NCI-H2196 treated with DMSO at 0.1 percent for 48 hours (cell line): ENCODE data around the gene TPD52L1.

Experiments
- DNase-seq: peaks from one replicate; lab custom pipeline; 2025; ENCODE audit not compliant: unreplicated experiment; lab: John Stamatoyannopoulos, UW

The TPD52L1 gene

GRCh38 chr6:125174626-125175025 lies 21.1 kb downstream of the TPD52L1 start:
- no peak for DNase-seq

GRCh38 chr6:125175466-125176048 lies 22.0 kb downstream of the TPD52L1 start:
- no peak for DNase-seq

GRCh38 chr6:125182237-125183008 lies 28.9 kb downstream of the TPD52L1 start:
- no peak for DNase-seq

- DNase-seq, result no peak
Observed at GRCh38 chr6:125183391-125183790, 29.8 kb downstream of the TPD52L1 start.

- no peak for DNase-seq
Observed at GRCh38 chr6:125188037-125188436, 34.5 kb downstream of the TPD52L1 start.

DNA sequence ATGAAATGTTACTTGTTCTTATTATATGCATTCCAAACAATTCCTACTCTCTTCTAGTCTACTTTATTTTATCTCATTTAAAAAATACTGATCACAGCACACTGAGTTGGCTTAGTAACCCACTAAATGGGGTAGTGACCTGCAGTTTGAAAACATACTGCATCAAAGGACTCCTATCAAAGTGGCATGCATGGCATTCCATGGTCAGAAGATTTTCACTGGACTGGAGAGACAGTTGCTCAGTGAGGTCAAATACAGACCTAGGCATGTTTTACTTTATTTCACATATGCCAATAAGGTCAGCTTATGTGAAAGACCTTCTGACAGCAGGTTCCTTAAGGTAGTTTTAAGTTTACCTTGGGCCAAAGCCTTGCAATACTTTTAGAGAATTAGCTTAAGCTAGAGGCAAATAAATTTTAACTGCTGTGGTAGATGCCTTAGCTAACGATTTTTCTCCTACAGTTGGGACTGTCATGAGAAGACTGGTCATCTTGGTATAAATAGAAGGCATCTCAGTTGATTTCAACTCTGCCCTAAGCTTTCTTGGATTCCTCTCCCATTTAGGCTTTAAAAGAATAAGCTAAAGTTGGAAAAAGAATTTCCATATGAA lies 35.1 kb downstream of the TPD52L1 start:
- DNase-seq, result no peak

DNA sequence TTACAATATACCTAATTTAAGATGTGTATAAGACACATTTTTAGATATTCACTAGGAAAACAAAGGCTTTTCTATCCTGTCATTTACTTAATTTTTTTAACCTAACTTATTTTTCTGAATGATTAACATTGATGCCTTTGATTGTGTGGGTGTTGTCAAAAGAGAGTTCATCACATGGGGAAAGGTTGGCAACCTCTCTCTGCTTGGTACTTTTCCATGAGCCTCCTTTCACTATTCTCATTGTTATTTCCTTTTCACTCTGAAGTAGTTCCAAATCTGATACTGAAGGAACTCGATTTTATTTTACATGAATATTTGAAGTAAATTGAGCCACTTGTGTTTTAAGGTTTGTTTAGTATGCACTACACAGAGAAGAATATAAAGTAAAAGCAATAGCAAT lies 35.9 kb downstream of the TPD52L1 start:
- DNase-seq, result no peak

DNA sequence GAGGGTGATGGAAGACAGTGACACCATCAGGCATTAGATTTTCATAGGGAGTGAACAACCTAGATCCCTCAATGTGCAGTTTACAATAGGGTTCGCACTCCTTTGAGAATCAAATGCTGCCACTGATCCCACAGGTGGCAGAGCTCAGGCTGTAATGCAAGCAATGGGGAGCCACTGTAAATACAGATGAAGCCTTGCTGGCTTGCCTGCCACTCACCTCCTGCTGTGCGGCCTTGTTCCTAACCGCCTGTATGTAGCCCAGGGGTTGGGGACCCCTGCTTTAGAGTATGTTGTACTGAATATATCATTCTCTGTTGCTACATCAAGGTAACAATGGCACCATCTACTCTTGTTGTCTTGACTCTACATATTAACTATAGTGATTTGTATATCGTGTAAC lies 37.1 kb downstream of the TPD52L1 start:
- no peak for DNase-seq

GRCh38 chr6:125191916-125192609 lies 38.5 kb downstream of the TPD52L1 start:
- peak; percentile 28 for DNase-seq

- no peak for DNase-seq
Observed at GRCh38 chr6:125192610-125192930, 39.0 kb downstream of the TPD52L1 start.

DNA sequence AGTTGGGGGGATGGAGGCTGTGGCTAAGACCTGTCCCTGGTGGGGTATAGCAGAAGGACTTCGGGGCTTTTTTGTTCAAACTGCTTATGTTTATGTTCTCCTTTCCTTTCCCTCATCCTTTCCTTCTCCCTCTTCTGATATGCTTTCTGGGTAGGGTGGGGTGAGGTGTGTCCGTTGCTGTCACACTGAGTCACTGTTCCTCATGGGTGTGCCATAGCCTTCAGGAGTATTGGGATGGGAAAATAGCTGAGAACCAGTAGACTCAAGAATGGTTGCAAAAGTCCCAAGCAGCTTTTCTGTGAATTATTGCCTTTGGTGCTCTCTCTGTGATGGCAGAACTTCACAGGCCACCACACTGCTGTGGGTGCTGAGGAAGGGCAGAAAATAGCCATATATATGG lies 39.6 kb downstream of the TPD52L1 start:
- DNase-seq, result no peak

DNA sequence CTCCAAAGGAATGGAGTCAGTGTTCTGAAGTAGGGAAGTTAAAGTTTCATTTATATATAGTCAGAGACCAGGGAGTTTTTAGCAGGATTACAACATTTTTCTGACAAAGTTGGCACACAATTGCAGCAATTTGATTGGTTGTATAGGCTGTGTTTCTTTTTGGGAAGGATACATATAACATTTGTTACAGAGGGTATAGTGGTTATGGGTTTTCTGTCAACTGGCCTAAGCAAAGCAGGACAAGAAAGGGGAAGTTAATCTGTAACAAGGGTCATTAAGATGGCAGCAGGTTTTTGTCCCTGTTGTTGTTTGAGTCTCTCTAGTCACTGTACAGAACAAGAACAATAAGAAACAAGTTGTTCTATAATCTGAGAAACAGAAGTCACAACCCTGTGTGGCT lies 41.4 kb downstream of the TPD52L1 start:
- no peak for DNase-seq

- no peak for DNase-seq
Observed at GRCh38 chr6:125195526-125195925, 42.0 kb downstream of the TPD52L1 start.

GRCh38 chr6:125196613-125197012 lies 43.0 kb downstream of the TPD52L1 start:
- no peak for DNase-seq

- DNase-seq, result peak; percentile 8
Observed at GRCh38 chr6:125197795-125198269, 44.3 kb downstream of the TPD52L1 start.

DNA sequence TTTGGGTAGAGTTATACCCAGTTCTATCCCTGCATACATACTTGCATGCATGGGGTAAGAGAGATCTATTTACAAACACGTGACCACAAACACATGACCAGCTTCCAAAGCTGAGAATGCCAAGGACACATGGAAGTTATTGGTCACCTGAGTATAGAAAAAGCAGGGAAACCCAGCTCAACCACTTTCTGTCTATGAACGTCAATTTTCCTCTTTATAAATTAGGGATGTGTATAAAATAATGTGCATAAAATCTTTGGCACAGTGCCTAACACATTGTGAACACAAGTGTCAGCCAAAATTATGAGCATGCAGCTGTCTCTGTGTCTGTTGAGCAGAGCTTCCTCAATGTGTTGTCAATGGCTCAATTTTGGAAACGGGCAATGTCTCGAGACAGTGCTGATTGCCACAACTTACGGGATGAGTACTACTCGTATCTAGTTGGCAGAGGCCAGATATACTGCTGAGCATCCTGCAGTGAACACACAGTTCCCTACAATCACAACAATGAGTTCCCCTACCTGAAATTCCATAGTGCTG lies 44.9 kb downstream of the TPD52L1 start:
- no peak for DNase-seq

GRCh38 chr6:125200941-125201340 lies 47.4 kb downstream of the TPD52L1 start:
- DNase-seq, result no peak

DNA sequence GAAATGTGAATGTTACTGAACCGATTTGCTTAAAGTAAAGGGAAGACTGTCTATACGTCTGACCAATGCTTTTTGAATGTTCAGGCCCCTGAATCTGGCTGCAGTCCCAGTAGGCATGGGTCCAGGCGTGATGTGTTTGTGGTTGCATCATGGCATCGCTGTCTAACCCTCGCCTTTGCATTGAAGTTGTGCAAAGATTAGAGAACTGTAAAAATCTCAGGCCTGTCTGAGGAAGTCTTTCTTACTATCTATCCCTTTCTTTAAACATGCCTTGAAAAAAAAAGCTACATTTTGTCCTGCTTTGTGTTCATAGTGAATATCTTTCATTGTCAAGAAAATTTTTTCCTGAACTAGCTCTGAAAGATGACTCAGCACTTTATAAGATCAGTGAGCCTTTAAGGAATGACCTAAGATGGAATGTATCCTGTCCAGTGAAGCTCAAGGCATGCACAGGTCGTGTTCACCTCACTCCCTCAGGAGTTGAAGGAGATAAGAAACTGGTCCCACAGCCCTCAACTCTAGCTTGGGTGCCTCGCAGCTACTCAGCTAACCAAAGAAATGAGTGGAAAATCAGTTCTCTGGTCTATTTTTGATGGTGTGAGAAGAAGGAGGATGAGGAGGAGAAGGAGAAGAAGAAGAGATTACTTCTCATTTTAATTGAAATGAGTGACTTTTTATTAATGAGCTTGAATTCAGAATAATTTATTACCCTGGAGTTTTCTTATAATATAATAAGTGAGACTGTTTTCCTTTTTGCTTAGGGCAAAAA lies 48.6 kb downstream of the TPD52L1 start:
- no peak for DNase-seq

- no peak for DNase-seq
Observed at GRCh38 chr6:125203395-125203794, 49.8 kb downstream of the TPD52L1 start.

- no peak for DNase-seq
Observed at GRCh38 chr6:125205931-125206330, 52.4 kb downstream of the TPD52L1 start.

DNA sequence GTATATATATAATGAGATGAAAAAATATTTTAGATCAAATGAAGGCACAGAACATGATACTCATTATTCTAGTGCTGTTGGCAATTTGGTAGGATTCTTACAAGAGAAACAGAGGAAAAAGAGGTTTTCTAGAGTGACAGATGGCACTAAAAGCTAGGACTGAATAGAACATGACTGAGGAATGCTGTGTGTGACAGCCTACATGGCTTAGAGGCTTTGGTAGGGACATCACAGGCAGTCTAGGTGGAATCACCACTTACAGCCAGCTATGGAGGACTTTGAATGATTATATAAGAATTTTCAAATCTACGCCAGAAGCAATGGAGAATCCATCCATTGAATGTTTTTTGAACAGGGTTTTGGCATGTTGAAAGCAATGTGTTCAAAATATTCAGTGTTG lies 52.8 kb downstream of the TPD52L1 start:
- DNase-seq, result no peak
